Caco-2 (cell line): ENCODE measurements around the gene HOXB6. TPM values are rescaled to one million over a fixed set of nuclear protein-coding genes. Genes with fewer than 3 reads are reported as not detected.

Experiments used
- Bru-seq: library from RNA; stranded (reverse); fragments of 400-500 nt; gene quantifications from one replicate; lab custom pipeline; 2021; lab: Mats Ljungman, UMichigan
- BruChase-seq, 2 experiments: library from RNA; stranded (reverse); fragments of 400-500 nt; gene quantifications; one replicate each; lab custom pipeline; 2021; lab: Mats Ljungman, UMichigan
- BruUV-seq: library from RNA; stranded (reverse); fragments of 400-500 nt; replicated peaks from 2 replicates; lab custom pipeline; 2021; lab: Mats Ljungman, UMichigan
- CTCF ChIA-PET: fragments of 300-600 bp; sonication (Branson Sonifier 250); formaldehyde crosslinking; loops from one replicate; lab custom pipeline; 2022; ENCODE audit warnings: antibody characterized with exemption; lab: Charles Lee
- POLR2A ChIA-PET: fragments of 300-600 bp; sonication (Branson Sonifier 250); formaldehyde crosslinking; loops from one replicate; lab custom pipeline; 2022; ENCODE audit warnings: antibody characterized with exemption; lab: Charles Lee
- DNase-seq, 2 experiments: peaks; one replicate each; pipeline versions ENCODE4 v3.0.0 to v3.0.0-alpha.2; 2020 to 2022
- H3K27me3 ChIP-seq: replicated peaks from 2 replicates; pipeline ENCODE4 v1.6.0; 2011; ENCODE audit warnings: low read length; ENCODE audit not compliant: control insufficient read depth, insufficient read depth
- H3K36me3 ChIP-seq: 2 replicates; pipeline ENCODE4 v1.5.1; 2011; ENCODE audit warnings: low read length; ENCODE audit not compliant: control insufficient read depth, insufficient read depth
- H3K4me1 ChIP-seq: fragments of 250-450 bp; sonication (Bioruptor Pico); 2 replicates; pipeline ENCODE4 v1.5.1; 2020; ENCODE audit warnings: mild to moderate bottlenecking
- H3K4me3 ChIP-seq: 2 replicates; pipeline ENCODE4 v1.5.1; 2011; ENCODE audit warnings: low read depth, mild to moderate bottlenecking, control low read depth, low read length
- H3K9me3 ChIP-seq: fragments of 250-450 bp; sonication (Bioruptor Pico); 2 replicates; pipeline ENCODE4 v1.5.1; 2020; ENCODE audit warnings: mild to moderate bottlenecking, moderate library complexity
- H3K27ac Mint-ChIP-seq: one replicate; pipeline ENCODE4 v1.8.0; 2022; ENCODE audit warnings: mixed read lengths; ENCODE audit not compliant: unreplicated experiment
- H3K27me3 Mint-ChIP-seq: one replicate; pipeline ENCODE4 v1.8.0; 2022; ENCODE audit warnings: mixed read lengths; ENCODE audit not compliant: insufficient read depth, unreplicated experiment
- H3K36me3 Mint-ChIP-seq: one replicate; pipeline ENCODE4 v1.8.0; 2022; ENCODE audit warnings: mild to moderate bottlenecking, mixed read lengths; ENCODE audit not compliant: insufficient read depth, unreplicated experiment
- H3K4me1 Mint-ChIP-seq: one replicate; pipeline ENCODE4 v1.8.0; 2022; ENCODE audit warnings: low read depth, mixed read lengths; ENCODE audit not compliant: unreplicated experiment
- H3K4me3 Mint-ChIP-seq: one replicate; pipeline ENCODE4 v1.8.0; 2022; ENCODE audit warnings: mild to moderate bottlenecking, moderate library complexity, mixed read lengths; ENCODE audit not compliant: unreplicated experiment
- H3K9me3 Mint-ChIP-seq: one replicate; pipeline ENCODE4 v1.8.0; 2022; ENCODE audit warnings: mixed read lengths; ENCODE audit not compliant: unreplicated experiment
- intact Hi-C: fragments of 100-400 bp; cut with micrococcal nuclease; formaldehyde crosslinking; loops from one replicate; pipeline ENCODE4 v1.10.0; 2022; ENCODE audit not compliant: unreplicated experiment
- long read RNA-seq: library from polyadenylated mRNA; stranded (forward); transcript quantifications from one replicate; pipeline ENCODE4 v2.0.0, GENCODE V29; 2022
- total RNA-seq: library from RNA; stranded (reverse); gene quantifications from 2 replicates; pipeline ENCODE4 v1.2.3, GENCODE V29; 2022
- TF ChIP-seq, protein P1 (sequence below), 2 experiments: fragments of 200-600 bp in 1 of 2; IDR thresholded peaks; 1 replicate in 1 of 2; 2 replicates in 1 of 2; pipeline versions ENCODE4 v1.5.1 to v1.8.0; 2011 to 2022; ENCODE audit warnings: antibody characterized with exemption in 1 of 2, control low read depth in 1 of 2, inconsistent platforms in 1 of 2, low read depth in 1 of 2, low read length in 1 of 2, mild to moderate bottlenecking in 1 of 2, moderate library complexity in 1 of 2; ENCODE audit not compliant: insufficient read depth in 1 of 2, severe bottlenecking in 1 of 2, unreplicated experiment in 1 of 2

Gene HOXB6
- 1.8 and 1.9 TPM in 2 replicates for total RNA-seq
- Bru-seq, nascent RNA: percentile 33 among the genes with signal in this experiment
- percentile 25 among the genes with signal in this experiment for BruChase-seq, experiment 1, labeled RNA remaining after a 2-hour chase
- percentile 21 among the genes with signal in this experiment for BruChase-seq, experiment 2, labeled RNA remaining after a 6-hour chase
- long read RNA-seq: 0 reads

DNA sequence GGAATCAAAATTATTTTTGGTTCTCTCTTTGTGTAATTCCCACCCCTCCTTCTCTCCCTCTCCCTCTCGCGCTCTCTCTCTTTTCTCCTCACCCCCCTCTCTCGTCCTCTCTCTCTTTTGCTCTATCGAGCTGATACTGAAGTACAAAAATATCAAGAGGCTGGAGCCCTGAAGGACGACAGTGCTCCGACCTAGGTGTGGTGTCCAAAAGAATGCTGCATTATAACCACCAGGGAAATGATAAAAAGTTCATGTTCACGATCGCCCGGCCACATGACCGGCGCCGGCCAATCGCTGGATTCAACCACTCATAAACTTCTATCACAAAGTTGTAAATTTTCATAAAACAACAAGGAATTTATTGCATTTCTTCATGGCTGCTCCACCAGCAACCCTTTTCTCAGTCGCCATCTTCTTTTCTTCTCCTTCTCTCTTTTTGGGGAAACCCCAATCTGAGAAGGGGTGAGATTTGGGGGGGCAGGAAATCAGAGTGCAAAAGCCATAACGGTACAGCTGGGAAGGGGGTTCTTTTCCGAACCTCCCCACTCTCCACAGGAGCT lies at the start of gene HOXB6:
Gene HOXB6 (minus strand): TSS at position 217 of the 560 bp plus-strand sequence. CDS start 6,836 bp downstream, outside the sequence.
- H3K4me1 Mint-ChIP-seq: peaks cover 29% of the 10 kb centered on the region
- POLR2A ChIA-PET: no interaction called here
- no peaks in the 10 kb centered on the region for H3K9me3 ChIP-seq
- no peaks in the 10 kb centered on the region for H3K36me3 ChIP-seq
- CTCF ChIA-PET: interaction anchor here (0.6 kb wide), 1 partner anchor 12 kb away, joined by 4 read pairs; no protein-coding TSS in a partner anchor
- H3K27me3 ChIP-seq: no peaks in the 10 kb centered on the region; the same call in 1 of the 2 replicates
- H3K27me3 Mint-ChIP-seq: peaks cover 10% of the 10 kb centered on the region
- no peak for DNase-seq
- no peak within 1 kb of the TSS for H3K4me3 ChIP-seq
- no peaks in the 10 kb centered on the region for H3K9me3 Mint-ChIP-seq
- no peak within 1 kb of the TSS for H3K4me3 Mint-ChIP-seq
- H3K27ac Mint-ChIP-seq: no peak within 1 kb of the TSS
- H3K36me3 Mint-ChIP-seq: peaks cover 5% of the 10 kb centered on the region
- intact Hi-C loops: no loop called here
- TF ChIP-seq, protein P1, sequence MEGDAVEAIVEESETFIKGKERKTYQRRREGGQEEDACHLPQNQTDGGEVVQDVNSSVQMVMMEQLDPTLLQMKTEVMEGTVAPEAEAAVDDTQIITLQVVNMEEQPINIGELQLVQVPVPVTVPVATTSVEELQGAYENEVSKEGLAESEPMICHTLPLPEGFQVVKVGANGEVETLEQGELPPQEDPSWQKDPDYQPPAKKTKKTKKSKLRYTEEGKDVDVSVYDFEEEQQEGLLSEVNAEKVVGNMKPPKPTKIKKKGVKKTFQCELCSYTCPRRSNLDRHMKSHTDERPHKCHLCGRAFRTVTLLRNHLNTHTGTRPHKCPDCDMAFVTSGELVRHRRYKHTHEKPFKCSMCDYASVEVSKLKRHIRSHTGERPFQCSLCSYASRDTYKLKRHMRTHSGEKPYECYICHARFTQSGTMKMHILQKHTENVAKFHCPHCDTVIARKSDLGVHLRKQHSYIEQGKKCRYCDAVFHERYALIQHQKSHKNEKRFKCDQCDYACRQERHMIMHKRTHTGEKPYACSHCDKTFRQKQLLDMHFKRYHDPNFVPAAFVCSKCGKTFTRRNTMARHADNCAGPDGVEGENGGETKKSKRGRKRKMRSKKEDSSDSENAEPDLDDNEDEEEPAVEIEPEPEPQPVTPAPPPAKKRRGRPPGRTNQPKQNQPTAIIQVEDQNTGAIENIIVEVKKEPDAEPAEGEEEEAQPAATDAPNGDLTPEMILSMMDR (IDR thresholded peaks at IDR 0.05; ENCODE audit: insufficient read depth in 1 of 2, low read depth in 1 of 2, low read length in 1 of 2, severe bottlenecking in 1 of 2, unreplicated experiment in 1 of 2): no peak
- BruUV-seq: no TSS peak
- H3K4me1 ChIP-seq: peaks cover 37% of the 10 kb centered on the region

- POLR2A ChIA-PET: interaction anchor here (0.5 to 0.6 kb wide), 2 partner anchors 23 to 25 kb away, joined by 4 to 8 read pairs; partner anchors contain the start of gene HOXB9
- Mint-ChIP-seq H3K4me1 (peaks cover 7% of the 10 kb centered on the region), H3K27ac (no peak overlapping the region), H3K27me3 (peaks cover 24% of the 10 kb centered on the region), H3K9me3 (no peaks in the 10 kb centered on the region), H3K4me3 (no peak overlapping the region), H3K36me3 (no peaks in the 10 kb centered on the region)
- H3K9me3 ChIP-seq: no peaks in the 10 kb centered on the region
- no TSS peak for BruUV-seq
- H3K27me3 ChIP-seq: no peaks in the 10 kb centered on the region
- no peaks in the 10 kb centered on the region for H3K36me3 ChIP-seq
- TF ChIP-seq, protein P1 (IDR thresholded peaks at IDR 0.05; ENCODE audit: insufficient read depth in 1 of 2, low read depth in 1 of 2, low read length in 1 of 2, severe bottlenecking in 1 of 2, unreplicated experiment in 1 of 2): no peak
- H3K4me1 ChIP-seq: peaks cover 9% of the 10 kb centered on the region; the same call in 1 of the 2 replicates
- CTCF ChIA-PET: no interaction called here
- intact Hi-C loops: no loop called here
- no peak overlapping the region for H3K4me3 ChIP-seq
- DNase-seq: no peak
These were observed 45.0 kb upstream of the HOXB6 start for GRCh38 chr17:48649741-48650140.

- Mint-ChIP-seq H3K27me3 (peaks cover 26% of the 10 kb centered on the region), H3K4me3 (peak overlapping the region; percentile 77), H3K36me3 (no peaks in the 10 kb centered on the region), H3K4me1 (peaks cover 7% of the 10 kb centered on the region), H3K27ac (no peak overlapping the region), H3K9me3 (no peaks in the 10 kb centered on the region)
- intact Hi-C loops: loop anchor here (2.0 kb wide), 1 partner anchor 21 kb away; the partner anchor contains the start of gene HOXB9
- POLR2A ChIA-PET: no interaction called here
- no peak for DNase-seq
- H3K4me1 ChIP-seq: peaks cover 9% of the 10 kb centered on the region; the same call in 1 of the 2 replicates
- TF ChIP-seq, protein P1 (IDR thresholded peaks at IDR 0.05; ENCODE audit: insufficient read depth in 1 of 2, low read depth in 1 of 2, low read length in 1 of 2, severe bottlenecking in 1 of 2, unreplicated experiment in 1 of 2): no peak
- H3K36me3 ChIP-seq: no peaks in the 10 kb centered on the region
- peak overlapping the region; percentile 30 for H3K4me3 ChIP-seq
- no TSS peak for BruUV-seq
- no peaks in the 10 kb centered on the region for H3K27me3 ChIP-seq
- no peaks in the 10 kb centered on the region for H3K9me3 ChIP-seq
- CTCF ChIA-PET: interaction anchor here (1.0 kb wide), 1 partner anchor 31 kb away, joined by 3 read pairs; no protein-coding TSS in a partner anchor
These were observed 43.1 kb upstream of the HOXB6 start for GRCh38 chr17:48647963-48648245.
